Stomach (tissue), 4 donors: ENCODE measurements around the gene CEP85L.

Experiments used
- CTCF ChIP-seq, 7 experiments: fragments of 450-650 bp in 4 of 7; fragments of 200-600 bp in 3 of 7; sonication (generic) in 3 of 7; IDR thresholded peaks; one replicate each; pipeline ENCODE4 v1.5.1; 2016 to 2019; ENCODE audit warnings: antibody characterized with exemption in 7 of 7, control low read depth in 2 of 7, mild to moderate bottlenecking in 1 of 7
- EP300 ChIP-seq: sonication (generic); formaldehyde crosslinking; IDR thresholded peaks from one replicate; pipeline ENCODE4 v1.6.1; 2017; ENCODE audit warnings: antibody characterized with exemption
- POLR2A ChIP-seq, 4 donors: fragments of 450-650 bp; IDR thresholded peaks; one replicate each; pipeline ENCODE4 v1.6.1; 2016; ENCODE audit warnings: antibody characterized with exemption in 4 of 4, control low read depth in 2 of 4, mild to moderate bottlenecking in 1 of 4, moderate library complexity in 1 of 4
- POLR2AphosphoS5 ChIP-seq, 3 donors: sonication (generic); formaldehyde crosslinking; IDR thresholded peaks; one replicate each; pipeline ENCODE4 v1.6.1; 2016; ENCODE audit warnings: antibody characterized with exemption in 3 of 3

GRCh38 chr6:118523216-118523615 lies 128.2 kb downstream of the CEP85L start:
- TF ChIP-seq CTCF (IDR thresholded peaks at IDR 0.05) (no peak), POLR2A (IDR thresholded peaks at IDR 0.05) (no peak), EP300 (no peak), POLR2AphosphoS5 (IDR thresholded peaks at IDR 0.05) (no peak)
